Tibial artery (tissue), 4 donors: Measurements from ENCODE around the gene RBBP5.

Experiments used
- DNase-seq, 2 donors: peaks; one replicate each; pipeline ENCODE4 v3.0.0-alpha.2; 2019
- H3K27ac ChIP-seq, 2 donors: fragments of 200-600 bp; sonication (generic) in 1 of 2; 1 replicate in 1 of 2; 2 replicates in 1 of 2; pipeline ENCODE4 v1.5.1; 2018 to 2019; ENCODE audit warnings: mild to moderate bottlenecking in 1 of 2
- H3K27me3 ChIP-seq, 2 donors: fragments of 200-600 bp; sonication (generic) in 1 of 2; one replicate each; pipeline versions ENCODE4 v1.5.1 to v1.6.0; 2016 to 2019
- H3K36me3 ChIP-seq, 3 donors: fragments of 200-600 bp; sonication (generic) in 2 of 3; one replicate each; pipeline ENCODE4 v1.5.1; 2016 to 2019; ENCODE audit warnings: mild to moderate bottlenecking in 2 of 3
- H3K4me1 ChIP-seq, 4 donors: fragments of 200-600 bp; sonication (generic) in 2 of 4; 1 replicate in 3 of 4; 2 replicates in 1 of 4; pipeline ENCODE4 v1.5.1; 2016 to 2019
- H3K4me3 ChIP-seq, 2 donors: fragments of 200-600 bp; sonication (generic) in 1 of 2; 1 replicate in 1 of 2; 2 replicates in 1 of 2; pipeline ENCODE4 v1.5.1; 2018 to 2019; ENCODE audit warnings: mild to moderate bottlenecking in 2 of 2
- H3K9me3 ChIP-seq, 3 donors: fragments of 200-600 bp; sonication (generic) in 1 of 3; one replicate each; pipeline ENCODE4 v1.5.1; 2016 to 2019
- intact Hi-C: fragments of 100-400 bp; cut with DNase I; formaldehyde crosslinking; loops from one replicate; pipeline ENCODE4 v1.15.0; 2023; ENCODE audit warnings: low total_unique reads
- TF ChIP-seq, protein P1 (sequence below), 2 experiments: fragments of 200-600 bp in 1 of 2; fragments of 450-650 bp in 1 of 2; IDR thresholded peaks; one replicate each; pipeline ENCODE4 v1.5.1; 2017 to 2019; ENCODE audit warnings: antibody characterized with exemption in 2 of 2, mild to moderate bottlenecking in 1 of 2, moderate library complexity in 1 of 2

The RBBP5 gene

DNA sequence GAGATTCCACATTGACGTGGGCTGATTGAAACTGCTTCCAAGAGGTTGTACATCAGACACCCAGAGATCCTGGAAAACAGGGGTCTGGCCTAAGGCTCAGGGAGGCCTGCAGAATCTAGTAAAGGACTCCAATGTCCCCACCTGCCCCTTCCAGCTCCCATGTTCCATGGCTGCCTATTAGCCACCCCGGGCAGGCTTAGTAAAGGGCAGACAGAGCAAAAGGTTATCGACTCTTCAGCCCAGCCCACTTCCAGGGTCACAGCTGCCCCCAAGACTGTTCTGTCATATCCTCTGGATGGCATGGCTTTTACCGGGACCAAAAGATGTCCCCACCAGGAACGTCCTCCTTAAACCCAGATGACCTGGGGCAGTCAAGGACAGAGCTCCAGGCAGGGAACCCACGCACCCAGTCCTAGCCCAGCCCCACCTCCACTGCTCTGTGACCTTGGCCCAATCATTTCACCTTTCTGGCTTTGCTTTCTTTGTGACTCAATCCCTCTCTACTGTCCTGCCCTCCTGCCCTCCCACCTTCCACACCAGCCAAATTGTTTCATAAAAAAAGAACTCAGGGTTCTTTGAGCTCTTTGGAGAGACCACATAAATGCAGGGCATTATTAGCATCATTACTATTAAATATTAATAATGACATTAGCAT lies 83.5 kb downstream of the RBBP5 start:
- intact Hi-C loops: no loop called here

DNA sequence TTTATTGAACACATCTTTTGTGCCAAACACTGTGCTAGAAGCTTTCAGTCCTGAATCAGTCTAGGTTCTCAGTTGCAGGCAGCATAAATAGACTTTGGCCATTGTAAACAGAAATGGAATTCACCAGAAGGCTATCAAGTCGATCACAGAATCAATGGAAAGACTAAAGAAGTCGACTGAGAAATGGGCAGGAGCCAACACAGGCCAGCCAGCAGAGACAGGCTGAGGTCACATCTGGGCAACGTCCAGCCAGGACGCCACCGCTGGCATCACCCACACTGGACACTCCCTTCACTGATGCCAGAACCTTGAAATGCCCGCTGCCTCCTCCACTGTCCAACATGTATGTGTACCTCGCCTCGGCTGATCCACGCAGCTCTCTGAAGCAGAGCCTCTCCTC lies 84.2 kb downstream of the RBBP5 start:
- intact Hi-C loops: no loop called here
- H3K27me3 ChIP-seq: peaks cover 0 to 19% of the 10 kb centered on the region in 2 donors
- no peaks in the 10 kb centered on the region for H3K9me3 ChIP-seq
- no peak overlapping the region for H3K4me3 ChIP-seq
- no peaks in the 10 kb centered on the region for H3K4me1 ChIP-seq
- no peak overlapping the region for H3K27ac ChIP-seq
- no peaks in the 10 kb centered on the region for H3K36me3 ChIP-seq
- DNase-seq: no peak
- TF ChIP-seq, protein P1, sequence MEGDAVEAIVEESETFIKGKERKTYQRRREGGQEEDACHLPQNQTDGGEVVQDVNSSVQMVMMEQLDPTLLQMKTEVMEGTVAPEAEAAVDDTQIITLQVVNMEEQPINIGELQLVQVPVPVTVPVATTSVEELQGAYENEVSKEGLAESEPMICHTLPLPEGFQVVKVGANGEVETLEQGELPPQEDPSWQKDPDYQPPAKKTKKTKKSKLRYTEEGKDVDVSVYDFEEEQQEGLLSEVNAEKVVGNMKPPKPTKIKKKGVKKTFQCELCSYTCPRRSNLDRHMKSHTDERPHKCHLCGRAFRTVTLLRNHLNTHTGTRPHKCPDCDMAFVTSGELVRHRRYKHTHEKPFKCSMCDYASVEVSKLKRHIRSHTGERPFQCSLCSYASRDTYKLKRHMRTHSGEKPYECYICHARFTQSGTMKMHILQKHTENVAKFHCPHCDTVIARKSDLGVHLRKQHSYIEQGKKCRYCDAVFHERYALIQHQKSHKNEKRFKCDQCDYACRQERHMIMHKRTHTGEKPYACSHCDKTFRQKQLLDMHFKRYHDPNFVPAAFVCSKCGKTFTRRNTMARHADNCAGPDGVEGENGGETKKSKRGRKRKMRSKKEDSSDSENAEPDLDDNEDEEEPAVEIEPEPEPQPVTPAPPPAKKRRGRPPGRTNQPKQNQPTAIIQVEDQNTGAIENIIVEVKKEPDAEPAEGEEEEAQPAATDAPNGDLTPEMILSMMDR (IDR thresholded peaks at IDR 0.05): no peak

More for the DNA sequence above, 83.5 kb downstream of the RBBP5 start:
- Histone ChIP-seq H3K27me3 (peaks cover 0 to 22% of the 10 kb centered on the region in 2 donors), H3K36me3 (no peaks in the 10 kb centered on the region), H3K9me3 (no peaks in the 10 kb centered on the region), H3K4me1 (peaks cover 0 to 7% (median 6%) of the 10 kb centered on the region in 4 donors), H3K4me3 (no peak overlapping the region), H3K27ac (no peak overlapping the region)
- no peak for DNase-seq
- TF ChIP-seq, protein P1 (IDR thresholded peaks at IDR 0.05): no peak
